ENCODE data around the gene URB1. TPM values are rescaled to one million over a fixed set of nuclear protein-coding genes. Genes with fewer than 3 reads are reported as not detected.

Gene URB1
- total RNA-seq, 1 donor: 21.7 TPM

GRCh38 chr21:32315511-32316281, 77.1 kb downstream of the URB1 start:
- peaks cover 13% of the 10 kb centered on the region for H4K20me1 ChIP-seq (ENCODE audit: insufficient read depth, low read length)
- no peaks in the 10 kb centered on the region for H3K9me3 ChIP-seq (ENCODE audit: low read depth, low read length)
- H2AFZ ChIP-seq (ENCODE audit: low read length): no peak overlapping the region
- no peak overlapping the region for H3K27ac ChIP-seq (ENCODE audit: low read depth, low read length)
- H3K4me3 ChIP-seq (ENCODE audit: insufficient read depth, low read length): no peak overlapping the region
- no peak for DNase-seq (ENCODE audit: insufficient read length, low spot score, missing footprints)
- TF ChIP-seq, protein P1, sequence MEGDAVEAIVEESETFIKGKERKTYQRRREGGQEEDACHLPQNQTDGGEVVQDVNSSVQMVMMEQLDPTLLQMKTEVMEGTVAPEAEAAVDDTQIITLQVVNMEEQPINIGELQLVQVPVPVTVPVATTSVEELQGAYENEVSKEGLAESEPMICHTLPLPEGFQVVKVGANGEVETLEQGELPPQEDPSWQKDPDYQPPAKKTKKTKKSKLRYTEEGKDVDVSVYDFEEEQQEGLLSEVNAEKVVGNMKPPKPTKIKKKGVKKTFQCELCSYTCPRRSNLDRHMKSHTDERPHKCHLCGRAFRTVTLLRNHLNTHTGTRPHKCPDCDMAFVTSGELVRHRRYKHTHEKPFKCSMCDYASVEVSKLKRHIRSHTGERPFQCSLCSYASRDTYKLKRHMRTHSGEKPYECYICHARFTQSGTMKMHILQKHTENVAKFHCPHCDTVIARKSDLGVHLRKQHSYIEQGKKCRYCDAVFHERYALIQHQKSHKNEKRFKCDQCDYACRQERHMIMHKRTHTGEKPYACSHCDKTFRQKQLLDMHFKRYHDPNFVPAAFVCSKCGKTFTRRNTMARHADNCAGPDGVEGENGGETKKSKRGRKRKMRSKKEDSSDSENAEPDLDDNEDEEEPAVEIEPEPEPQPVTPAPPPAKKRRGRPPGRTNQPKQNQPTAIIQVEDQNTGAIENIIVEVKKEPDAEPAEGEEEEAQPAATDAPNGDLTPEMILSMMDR (IDR thresholded peaks at IDR 0.05; ENCODE audit: extremely low read depth, low read depth, low read length): no peak
- no peak overlapping the region for H3K4me2 ChIP-seq (ENCODE audit: insufficient read depth, low read length)
- H3K27me3 ChIP-seq (ENCODE audit: insufficient read depth, low read length): no peaks in the 10 kb centered on the region
- H3K79me2 ChIP-seq (ENCODE audit: insufficient read depth, low read length): peaks cover 27% of the 10 kb centered on the region
- peaks cover 85% of the 10 kb centered on the region for H3K36me3 ChIP-seq (ENCODE audit: insufficient read depth, low read length)
- no peaks in the 10 kb centered on the region for H3K4me1 ChIP-seq (ENCODE audit: insufficient read depth, low read length)

- H3K36me3 ChIP-seq (ENCODE audit: insufficient read depth, low read length): peaks cover 78% of the 10 kb centered on the region
- no peak overlapping the region for H3K4me2 ChIP-seq (ENCODE audit: insufficient read depth, low read length)
- H3K4me3 ChIP-seq (ENCODE audit: insufficient read depth, low read length): no peak overlapping the region
- H3K9me3 ChIP-seq (ENCODE audit: low read depth, low read length): no peaks in the 10 kb centered on the region
- no peak overlapping the region for H3K27ac ChIP-seq (ENCODE audit: low read depth, low read length)
- TF ChIP-seq, protein P1 (IDR thresholded peaks at IDR 0.05; ENCODE audit: extremely low read depth, low read depth, low read length): no peak
- DNase-seq (ENCODE audit: insufficient read length, low spot score, missing footprints): no peak
- peaks cover 27% of the 10 kb centered on the region for H3K79me2 ChIP-seq (ENCODE audit: insufficient read depth, low read length)
- no peaks in the 10 kb centered on the region for H3K27me3 ChIP-seq (ENCODE audit: insufficient read depth, low read length)
- peaks cover 11% of the 10 kb centered on the region for H4K20me1 ChIP-seq (ENCODE audit: insufficient read depth, low read length)
- no peaks in the 10 kb centered on the region for H3K4me1 ChIP-seq (ENCODE audit: insufficient read depth, low read length)
- H2AFZ ChIP-seq (ENCODE audit: low read length): no peak overlapping the region
These were observed 78.0 kb downstream of the URB1 start for GRCh38 chr21:32314806-32315205.

DNA sequence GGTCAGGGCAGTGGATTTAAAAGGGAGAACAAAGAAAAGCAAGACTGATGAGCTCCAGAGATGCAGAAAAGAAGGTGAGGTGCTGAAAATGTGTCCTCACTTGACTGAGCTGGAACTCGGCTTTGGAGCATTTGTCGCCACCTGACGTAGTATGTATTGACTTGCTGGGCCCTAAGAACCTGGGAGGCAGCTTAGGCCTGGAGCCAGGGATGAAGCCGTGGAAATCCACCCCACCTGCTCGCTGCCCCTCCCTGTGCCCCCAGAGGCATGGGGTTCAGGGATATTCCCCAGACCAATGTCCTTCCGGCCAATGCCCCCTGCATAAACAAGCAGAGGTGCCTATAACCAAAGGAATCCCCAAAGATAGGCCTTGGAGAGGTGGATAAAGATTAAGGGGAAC, 79.8 kb downstream of the URB1 start:
- TF ChIP-seq, protein P1 (IDR thresholded peaks at IDR 0.05; ENCODE audit: extremely low read depth, low read depth, low read length): no peak
- DNase-seq (ENCODE audit: insufficient read length, low spot score, missing footprints): no peak
- H3K79me2 ChIP-seq (ENCODE audit: insufficient read depth, low read length): peaks cover 27% of the 10 kb centered on the region
- no peak overlapping the region for H3K27ac ChIP-seq (ENCODE audit: low read depth, low read length)
- H3K4me1 ChIP-seq (ENCODE audit: insufficient read depth, low read length): no peaks in the 10 kb centered on the region
- no peak overlapping the region for H3K4me3 ChIP-seq (ENCODE audit: insufficient read depth, low read length)
- peaks cover 69% of the 10 kb centered on the region for H3K36me3 ChIP-seq (ENCODE audit: insufficient read depth, low read length)
- H3K27me3 ChIP-seq (ENCODE audit: insufficient read depth, low read length): no peaks in the 10 kb centered on the region
- H3K4me2 ChIP-seq (ENCODE audit: insufficient read depth, low read length): no peak overlapping the region
- no peak overlapping the region for H2AFZ ChIP-seq (ENCODE audit: low read length)
- no peaks in the 10 kb centered on the region for H3K9me3 ChIP-seq (ENCODE audit: low read depth, low read length)
- peaks cover 11% of the 10 kb centered on the region for H4K20me1 ChIP-seq (ENCODE audit: insufficient read depth, low read length)

- no peak overlapping the region for H3K27ac ChIP-seq (ENCODE audit: low read depth, low read length)
- H3K9me3 ChIP-seq (ENCODE audit: low read depth, low read length): no peaks in the 10 kb centered on the region
- H2AFZ ChIP-seq (ENCODE audit: low read length): no peak overlapping the region
- no peak for DNase-seq (ENCODE audit: insufficient read length, low spot score, missing footprints)
- H3K79me2 ChIP-seq (ENCODE audit: insufficient read depth, low read length): peaks cover 27% of the 10 kb centered on the region
- H3K27me3 ChIP-seq (ENCODE audit: insufficient read depth, low read length): no peaks in the 10 kb centered on the region
- peaks cover 11% of the 10 kb centered on the region for H4K20me1 ChIP-seq (ENCODE audit: insufficient read depth, low read length)
- no peak overlapping the region for H3K4me3 ChIP-seq (ENCODE audit: insufficient read depth, low read length)
- TF ChIP-seq, protein P1 (IDR thresholded peaks at IDR 0.05; ENCODE audit: extremely low read depth, low read depth, low read length): no peak
- no peaks in the 10 kb centered on the region for H3K4me1 ChIP-seq (ENCODE audit: insufficient read depth, low read length)
- no peak overlapping the region for H3K4me2 ChIP-seq (ENCODE audit: insufficient read depth, low read length)
- peaks cover 65% of the 10 kb centered on the region for H3K36me3 ChIP-seq (ENCODE audit: insufficient read depth, low read length)
These were observed 80.5 kb downstream of the URB1 start for GRCh38 chr21:32312326-32312725.
